Adrenal gland (tissue), 5 donors: Measurements from ENCODE around the gene ZRANB3.
"Not testable (repeated sequence)": the region's sequence is repeated elsewhere in the genome, so short reads cannot be mapped to it uniquely, and the experiment has no call there.

Experiments
- POLR2A ChIP-seq, 2 donors: fragments of 450-650 bp; IDR thresholded peaks; one replicate each; pipeline ENCODE4 v1.6.1; 2017; ENCODE audit warnings: antibody characterized with exemption in 2 of 2, mild to moderate bottlenecking in 2 of 2, moderate library complexity in 1 of 2
- TF ChIP-seq, protein P1 (sequence below), 6 experiments: fragments of 450-650 bp in 4 of 6; fragments of 200-600 bp in 2 of 6; sonication (generic) in 1 of 6; IDR thresholded peaks; 1 replicate in 5 of 6; 2 replicates in 1 of 6; pipeline versions ENCODE4 v1.5.1 to v1.8.0; 2016 to 2021; ENCODE audit warnings: antibody characterized with exemption in 6 of 6, mild to moderate bottlenecking in 2 of 6, moderate library complexity in 1 of 6
- donor health status: DM: no; HTN: no; CAD: no.

DNA sequence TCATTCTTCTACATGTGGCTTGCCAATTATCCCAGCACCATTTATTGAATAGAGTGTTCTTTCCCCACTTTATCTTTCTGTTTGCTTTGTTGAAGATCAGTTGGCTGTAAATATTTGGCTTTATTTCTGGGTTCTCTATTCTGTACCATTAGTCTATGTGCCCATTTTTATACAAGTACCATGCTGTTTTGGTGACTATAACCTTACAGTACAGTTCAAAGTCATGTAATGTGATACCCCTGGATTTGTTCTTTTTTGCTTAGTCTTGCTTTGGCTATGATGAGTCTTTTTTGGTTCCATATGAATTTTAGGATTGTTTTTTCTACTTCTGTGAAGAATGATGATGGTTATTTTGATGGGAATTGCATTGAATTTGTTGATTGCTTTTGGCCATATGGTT lies 243.9 kb downstream of the ZRANB3 start:
- TF ChIP-seq, protein P1, sequence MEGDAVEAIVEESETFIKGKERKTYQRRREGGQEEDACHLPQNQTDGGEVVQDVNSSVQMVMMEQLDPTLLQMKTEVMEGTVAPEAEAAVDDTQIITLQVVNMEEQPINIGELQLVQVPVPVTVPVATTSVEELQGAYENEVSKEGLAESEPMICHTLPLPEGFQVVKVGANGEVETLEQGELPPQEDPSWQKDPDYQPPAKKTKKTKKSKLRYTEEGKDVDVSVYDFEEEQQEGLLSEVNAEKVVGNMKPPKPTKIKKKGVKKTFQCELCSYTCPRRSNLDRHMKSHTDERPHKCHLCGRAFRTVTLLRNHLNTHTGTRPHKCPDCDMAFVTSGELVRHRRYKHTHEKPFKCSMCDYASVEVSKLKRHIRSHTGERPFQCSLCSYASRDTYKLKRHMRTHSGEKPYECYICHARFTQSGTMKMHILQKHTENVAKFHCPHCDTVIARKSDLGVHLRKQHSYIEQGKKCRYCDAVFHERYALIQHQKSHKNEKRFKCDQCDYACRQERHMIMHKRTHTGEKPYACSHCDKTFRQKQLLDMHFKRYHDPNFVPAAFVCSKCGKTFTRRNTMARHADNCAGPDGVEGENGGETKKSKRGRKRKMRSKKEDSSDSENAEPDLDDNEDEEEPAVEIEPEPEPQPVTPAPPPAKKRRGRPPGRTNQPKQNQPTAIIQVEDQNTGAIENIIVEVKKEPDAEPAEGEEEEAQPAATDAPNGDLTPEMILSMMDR (IDR thresholded peaks at IDR 0.05): not testable (repeated sequence)
- TF ChIP-seq POLR2A (IDR thresholded peaks at IDR 0.05): not testable (repeated sequence)
